A673 (cell line): ENCODE measurements around the gene ERVK3-1. TPM values are rescaled to one million over a fixed set of nuclear protein-coding genes. Genes with fewer than 3 reads are reported as not detected.
A peak's percentile ranks its signal among the peaks of the same experiment; 100 is the strongest.
"Not testable (repeated sequence)": the region's sequence is repeated elsewhere in the genome, so short reads cannot be mapped to it uniquely, and the experiment has no call there.

Experiments used
- BruUV-seq: library from RNA; stranded (reverse); fragments of 400-500 nt; replicated peaks from 2 replicates; lab custom pipeline; 2021; lab: Mats Ljungman, UMichigan
- CTCF ChIA-PET: fragments of 300-600 bp; sonication (Branson Sonifier 250); formaldehyde crosslinking; loops from one replicate; lab custom pipeline; 2022; ENCODE audit warnings: antibody characterized with exemption; lab: Charles Lee
- POLR2A ChIA-PET: fragments of 300-600 bp; sonication (Branson Sonifier 250); formaldehyde crosslinking; loops from one replicate; lab custom pipeline; 2022; ENCODE audit warnings: antibody characterized with exemption; ENCODE audit not compliant: low non-redundant PET; lab: Charles Lee
- DNase-seq: peaks from one replicate; pipeline ENCODE4 v3.0.0-alpha.2; 2015; ENCODE audit warnings: low spot score
- H3K27ac ChIP-seq: fragments of 200-600 bp; sonication (generic); 2 replicates; pipeline ENCODE4 v1.5.1; 2016; ENCODE audit warnings: mixed run types, low read depth, mild to moderate bottlenecking, mixed read lengths, antibody characterized with exemption, low read length; ENCODE audit not compliant: poor library complexity, severe bottlenecking
- H3K27me3 ChIP-seq: fragments of 200-600 bp; sonication (generic); replicated peaks from 2 replicates; pipeline ENCODE4 v1.6.1; 2017; ENCODE audit warnings: mixed run types, low read depth, mild to moderate bottlenecking, mixed read lengths, antibody characterized with exemption, low read length; ENCODE audit not compliant: insufficient read depth, poor library complexity
- H3K36me3 ChIP-seq: fragments of 200-600 bp; sonication (generic); 2 replicates; pipeline ENCODE4 v1.6.1; 2016; ENCODE audit warnings: mixed run types, mild to moderate bottlenecking, mixed read lengths, antibody characterized with exemption, low read length; ENCODE audit not compliant: insufficient read depth, poor library complexity, severe bottlenecking
- H3K4me1 ChIP-seq: fragments of 200-600 bp; sonication (generic); 2 replicates; pipeline ENCODE4 v1.6.1; 2017; ENCODE audit warnings: mixed run types, mild to moderate bottlenecking, mixed read lengths, antibody characterized with exemption, low read length; ENCODE audit not compliant: insufficient read depth, poor library complexity, severe bottlenecking
- H3K4me3 ChIP-seq: fragments of 200-600 bp; sonication (generic); 2 replicates; pipeline ENCODE4 v1.5.1; 2016; ENCODE audit warnings: low read depth, mixed run types, mild to moderate bottlenecking, mixed read lengths, low read length; ENCODE audit not compliant: poor library complexity, severe bottlenecking
- H3K9me3 ChIP-seq: fragments of 200-600 bp; sonication (generic); 2 replicates; pipeline ENCODE4 v1.6.1; 2016; ENCODE audit warnings: mixed run types, low read depth, mild to moderate bottlenecking, mixed read lengths, antibody characterized with exemption, low read length; ENCODE audit not compliant: poor library complexity, severe bottlenecking
- CTCF ChIP-seq: fragments of 300-800, 200-600 bp; sonication (generic); conservative IDR thresholded peaks from 2 replicates; pipeline ENCODE4 v1.5.1; 2017; ENCODE audit warnings: low read depth, mild to moderate bottlenecking, antibody characterized with exemption, low read length, moderate library complexity, mixed read lengths
- EZH2 ChIP-seq: fragments of 200-600 bp; sonication (generic); IDR thresholded peaks from 2 replicates; pipeline ENCODE4 v1.6.1; 2017; ENCODE audit warnings: borderline replicate concordance, low read depth, mild to moderate bottlenecking, mixed read lengths, antibody characterized with exemption, low read length; ENCODE audit not compliant: poor library complexity, severe bottlenecking
- intact Hi-C: fragments of 100-400 bp; cut with micrococcal nuclease; formaldehyde crosslinking; loops from one replicate; pipeline ENCODE4 v1.10.0; 2022; ENCODE audit not compliant: unreplicated experiment
- total RNA-seq: library from RNA; stranded (reverse); gene quantifications from 2 replicates; pipeline ENCODE4 v1.2.3, GENCODE V29; 2021

The ERVK3-1 gene
- total RNA-seq, 1 experiment from 2014 or later = 77.1 TPM

- Histone ChIP-seq H3K27me3 (no peaks in the 10 kb centered on the region), H3K4me1 (no peaks in the 10 kb centered on the region), H3K27ac (no peak overlapping the region), H3K36me3 (peaks cover 7% of the 10 kb centered on the region), H3K9me3 (no peaks in the 10 kb centered on the region), H3K4me3 (no peak overlapping the region)
- no peak for DNase-seq
- ChIA-PET POLR2A (no interaction called here), CTCF (no interaction called here)
- 0 out of 2 replicates have a peak, but pooled peaks have one; percentile 20 for TF ChIP-seq CTCF
- no peak for TF ChIP-seq EZH2
- intact Hi-C loops = no loop called here
- no TSS peak for BruUV-seq
Measured at GRCh38 chr19:58338825-58339558, 33.8 kb downstream of the ERVK3-1 start.

DNA sequence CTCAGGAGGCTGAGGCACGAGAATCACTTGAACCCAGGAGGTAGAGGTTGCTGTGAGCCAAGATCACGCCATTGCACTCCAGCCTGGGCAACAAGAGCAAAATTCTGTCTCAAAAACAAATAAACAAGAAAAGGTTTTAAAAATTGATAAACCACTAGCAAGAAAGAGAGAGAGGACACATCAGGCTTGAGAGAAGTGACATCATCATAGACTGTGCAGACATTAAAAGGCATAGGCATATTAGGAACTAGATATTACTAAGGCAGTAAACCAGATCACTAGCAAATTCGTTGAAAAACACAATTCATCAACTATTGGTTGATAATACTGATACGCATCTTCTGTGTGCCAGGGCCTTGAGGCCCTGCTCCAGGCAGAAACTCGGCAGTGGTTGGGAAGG is 40.4 kb downstream of the ERVK3-1 start:
- H3K4me3 ChIP-seq = no peak overlapping the region
- ChIA-PET POLR2A (no interaction called here), CTCF (no interaction called here)
- TF ChIP-seq CTCF (no peak), EZH2 (no peak)
- no peaks in the 10 kb centered on the region for H3K27me3 ChIP-seq
- BruUV-seq = no TSS peak
- H3K4me1 ChIP-seq = peaks cover 8% of the 10 kb centered on the region
- DNase-seq = no peak
- no peak overlapping the region for H3K27ac ChIP-seq
- no peaks in the 10 kb centered on the region for H3K36me3 ChIP-seq
- no peaks in the 10 kb centered on the region for H3K9me3 ChIP-seq
- intact Hi-C loops = no loop called here

GRCh38 chr19:58346961-58347929 is 42.1 kb downstream of the ERVK3-1 start:
- H3K4me3 ChIP-seq = peak overlapping the region; percentile 89
- no peaks in the 10 kb centered on the region for H3K27me3 ChIP-seq
- peak overlapping the region; percentile 90 for H3K27ac ChIP-seq
- H3K9me3 ChIP-seq = no peaks in the 10 kb centered on the region
- ChIA-PET CTCF (interaction anchor here (0.6 to 1.4 kb wide), 2 partner anchors 15 to 23 kb away, joined by 3 read pairs; partner anchors contain the start of gene ZNF497), POLR2A (interaction anchor here (0.5 to 1.3 kb wide), 3 partner anchors 9 to 860 kb away, joined by 4 to 10 read pairs (median 5); partner anchors contain the start of gene ZNF419)
- intact Hi-C loops = no loop called here
- DNase-seq = peak; percentile 84
- TF ChIP-seq EZH2 (no peak), CTCF (no peak)
- BruUV-seq = TSS peak; percentile 58
- peaks cover 8% of the 10 kb centered on the region for H3K4me1 ChIP-seq
- no peaks in the 10 kb centered on the region for H3K36me3 ChIP-seq

DNA sequence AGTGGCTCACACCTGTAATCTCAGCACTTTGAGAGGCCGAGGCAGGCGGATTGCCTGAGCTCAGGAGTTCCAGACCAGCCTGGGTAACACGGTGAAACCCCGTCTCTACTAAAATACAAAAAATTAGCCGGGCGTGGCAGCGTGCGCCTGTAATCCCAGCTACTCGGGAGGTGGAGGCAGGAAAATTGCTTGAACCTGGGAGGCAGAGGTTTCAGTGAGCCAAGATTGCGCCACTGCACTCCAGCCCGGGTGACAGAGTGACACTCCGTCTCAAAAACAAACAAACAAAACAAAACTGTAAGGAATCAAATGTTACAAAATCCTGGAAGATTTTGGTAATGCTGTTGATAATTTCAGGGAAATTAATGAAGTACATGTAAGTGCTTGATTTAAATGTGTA is 42.9 kb downstream of the ERVK3-1 start:
- DNase-seq, intact Hi-C loops, H3K4me1 ChIP-seq, BruUV-seq, H3K9me3 ChIP-seq, H3K27ac ChIP-seq, H3K36me3 ChIP-seq, H3K27me3 ChIP-seq: not testable (repeated sequence)
- CTCF ChIA-PET = interaction anchor here (0.6 to 1.4 kb wide), 3 partner anchors 14 to 24 kb away, joined by 3 read pairs; partner anchors contain the start of gene ZNF497
- peak overlapping the region; percentile 89 for H3K4me3 ChIP-seq
- POLR2A ChIA-PET = interaction anchor here (0.5 to 0.6 kb wide), 2 partner anchors 8 to 860 kb away, joined by 4 to 5 read pairs; partner anchors contain the start of gene ZNF419
